H9 (cell line): ENCODE data around the gene ANGPTL5. TPM values are rescaled to one million over a fixed set of nuclear protein-coding genes. Genes with fewer than 3 reads are reported as not detected.
A peak's percentile ranks its signal among the peaks of the same experiment; 100 is the strongest.

Experiments used
- DNase-seq: peaks from one replicate; pipeline ENCODE4 v3.0.0-alpha.2; 2017
- H2AFZ ChIP-seq: one replicate; pipeline ENCODE4 v1.6.1; 2013; ENCODE audit warnings: mild to moderate bottlenecking, low read length, control low read depth, moderate library complexity
- H2AK5ac ChIP-seq: 2 replicates; pipeline ENCODE4 v1.6.1; 2013; ENCODE audit warnings: low read length, control low read depth, mixed read lengths; ENCODE audit not compliant: insufficient read length
- H2BK120ac ChIP-seq: one replicate; pipeline ENCODE4 v1.6.1; 2013; ENCODE audit warnings: low read depth, mild to moderate bottlenecking, low read length, control low read depth, inconsistent platforms; ENCODE audit not compliant: poor library complexity, severe bottlenecking
- H2BK12ac ChIP-seq: 2 replicates; pipeline ENCODE4 v1.6.1; 2013; ENCODE audit warnings: low read length, control low read depth, mixed read lengths, low read depth; ENCODE audit not compliant: insufficient read length
- H2BK15ac ChIP-seq: 2 replicates; pipeline ENCODE4 v1.6.1; 2013; ENCODE audit warnings: low read depth, low read length, control low read depth
- H2BK20ac ChIP-seq: one replicate; pipeline ENCODE4 v1.6.1; 2013; ENCODE audit warnings: low read depth, mild to moderate bottlenecking, low read length, control low read depth, inconsistent platforms; ENCODE audit not compliant: poor library complexity, severe bottlenecking
- H2BK5ac ChIP-seq: 2 replicates; pipeline ENCODE4 v1.6.1; 2013; ENCODE audit warnings: low read length, control low read depth, mixed read lengths; ENCODE audit not compliant: insufficient read length
- H3K14ac ChIP-seq: 2 replicates; pipeline ENCODE4 v1.6.1; 2013; ENCODE audit warnings: low read length, control low read depth; ENCODE audit not compliant: insufficient read depth
- H3K18ac ChIP-seq: 2 replicates; pipeline ENCODE4 v1.6.1; 2013; ENCODE audit warnings: low read depth, mild to moderate bottlenecking, mixed read lengths, low read length, control low read depth; ENCODE audit not compliant: insufficient read length
- H3K23ac ChIP-seq: 2 replicates; pipeline ENCODE4 v1.6.1; 2013; ENCODE audit warnings: low read length, control low read depth, mixed read lengths, low read depth; ENCODE audit not compliant: insufficient read length
- H3K23me2 ChIP-seq: 2 replicates; pipeline ENCODE4 v1.6.1; 2013; ENCODE audit warnings: low read depth, mild to moderate bottlenecking, mixed read lengths, low read length, control low read depth; ENCODE audit not compliant: insufficient read length, poor library complexity, severe bottlenecking
- H3K27ac ChIP-seq: 2 replicates; pipeline ENCODE4 v1.5.1; 2013; ENCODE audit warnings: low read length, control low read depth, mixed read lengths, low read depth; ENCODE audit not compliant: insufficient read length
- H3K27me3 ChIP-seq: 2 replicates; pipeline ENCODE4 v1.6.1; 2013; ENCODE audit warnings: low read length, control low read depth, inconsistent platforms; ENCODE audit not compliant: insufficient read depth
- H3K4ac ChIP-seq: 2 replicates; pipeline ENCODE4 v1.6.1; 2013; ENCODE audit warnings: low read depth, mild to moderate bottlenecking, control low read depth, inconsistent platforms, low read length, moderate library complexity
- H3K4me1 ChIP-seq: 2 replicates; pipeline ENCODE4 v1.6.1; 2013; ENCODE audit warnings: low read length, control low read depth, inconsistent platforms; ENCODE audit not compliant: insufficient read depth
- H3K4me2 ChIP-seq: 2 replicates; pipeline ENCODE4 v1.6.1; 2013; ENCODE audit warnings: low read length, control low read depth, mixed read lengths; ENCODE audit not compliant: insufficient read length, insufficient read depth
- H3K56ac ChIP-seq: 2 replicates; pipeline ENCODE4 v1.6.1; 2013; ENCODE audit warnings: low read depth, mild to moderate bottlenecking, mixed read lengths, low read length, control low read depth; ENCODE audit not compliant: insufficient read length
- H3K79me1 ChIP-seq: 2 replicates; pipeline ENCODE4 v1.6.1; 2013; ENCODE audit warnings: low read depth, mild to moderate bottlenecking, moderate library complexity, low read length, control low read depth, inconsistent platforms; ENCODE audit not compliant: insufficient read depth, poor library complexity, severe bottlenecking
- H3K79me2 ChIP-seq: 2 replicates; pipeline ENCODE4 v1.6.1; 2013; ENCODE audit warnings: low read length, control low read depth, inconsistent platforms; ENCODE audit not compliant: insufficient read depth
- H3K9ac ChIP-seq: 2 replicates; pipeline ENCODE4 v1.6.1; 2013; ENCODE audit warnings: low read length, control low read depth, mixed read lengths; ENCODE audit not compliant: insufficient read length; ENCODE audit errors: extremely low read depth
- H3K9me3 ChIP-seq: one replicate; pipeline ENCODE4 v1.6.1; 2013; ENCODE audit warnings: low read depth, low read length, inconsistent platforms; ENCODE audit not compliant: control insufficient read depth
- H3T11ph ChIP-seq: one replicate; pipeline ENCODE4 v1.6.1; 2013; ENCODE audit warnings: mild to moderate bottlenecking, low read length, control low read depth, inconsistent platforms
- H4K20me1 ChIP-seq: one replicate; pipeline ENCODE4 v1.6.1; 2013; ENCODE audit not compliant: control insufficient read depth, insufficient read length, insufficient read depth
- H4K5ac ChIP-seq: 2 replicates; pipeline ENCODE4 v1.6.1; 2013; ENCODE audit warnings: low read depth, mild to moderate bottlenecking, mixed read lengths, low read length, control low read depth; ENCODE audit not compliant: insufficient read length
- H4K8ac ChIP-seq: replicated peaks from 2 replicates; pipeline ENCODE4 v1.6.1; 2013; ENCODE audit warnings: low read length, control low read depth, mixed read lengths, low read depth; ENCODE audit not compliant: insufficient read length
- H4K91ac ChIP-seq: 2 replicates; pipeline ENCODE4 v1.6.1; 2013; ENCODE audit warnings: low read depth, mild to moderate bottlenecking, moderate library complexity, mixed read lengths, low read length, control low read depth; ENCODE audit not compliant: insufficient read length
- H3K27ac Mint-ChIP-seq, 3 experiments: 2 replicates in 2 of 3; 3 replicates in 1 of 3; pipeline ENCODE4 v1.8.0; 2020 to 2021; ENCODE audit warnings: mixed read lengths in 3 of 3, mild to moderate bottlenecking in 1 of 3, moderate library complexity in 1 of 3
- H3K27me3 Mint-ChIP-seq: 2 replicates; pipeline ENCODE4 v1.8.0; 2021; ENCODE audit warnings: low read depth, mild to moderate bottlenecking, moderate library complexity, mixed read lengths
- H3K36me3 Mint-ChIP-seq, 3 experiments: 2 replicates in 2 of 3; 3 replicates in 1 of 3; pipeline ENCODE4 v1.8.0; 2020 to 2021; ENCODE audit warnings: low read depth in 3 of 3, mixed read lengths in 3 of 3; ENCODE audit not compliant: insufficient read depth in 1 of 3
- H3K4me1 Mint-ChIP-seq, 2 experiments: 2 replicates each; pipeline ENCODE4 v1.8.0; 2020; ENCODE audit warnings: mixed read lengths in 2 of 2
- H3K4me3 Mint-ChIP-seq, 2 experiments: 2 replicates in 1 of 2; 3 replicates in 1 of 2; pipeline ENCODE4 v1.8.0; 2020 to 2021; ENCODE audit warnings: mild to moderate bottlenecking in 2 of 2, mixed read lengths in 2 of 2, moderate library complexity in 1 of 2
- H3K9me3 Mint-ChIP-seq, 2 experiments: 2 replicates in 1 of 2; 3 replicates in 1 of 2; pipeline ENCODE4 v1.8.0; 2020; ENCODE audit warnings: mild to moderate bottlenecking in 2 of 2, mixed read lengths in 2 of 2, moderate library complexity in 1 of 2
- CTCF ChIP-seq: fragments of 200-600 bp; sonication (generic); conservative IDR thresholded peaks from 3 replicates; pipeline ENCODE4 v1.8.0; 2021; ENCODE audit warnings: antibody characterized with exemption, mild to moderate bottlenecking
- WGBS: extraction: QIAGEN DNeasy Blood & Tissue Kit; methylation state at CpG from one replicate; pipeline ENCODE4 v1.1.7; 2013; ENCODE audit warnings: missing lambda C conversion rate, low lambda C conversion rate, mixed read lengths; ENCODE audit not compliant: insufficient read length; ENCODE audit errors: extremely low coverage; 5-methylcytosine and 5-hydroxymethylcytosine counted together
- total RNA-seq: library from RNA; stranded (reverse); gene quantifications from 2 replicates; pipeline ENCODE4 v1.2.1, GENCODE V29; 2021

ANGPTL5 gene
- total RNA-seq, 1 experiment from 2014 or later = not detected

- H2AK5ac ChIP-seq = no peak overlapping the region
- no peaks in the 10 kb centered on the region for H3K27me3 Mint-ChIP-seq
- no peak overlapping the region for H2AFZ ChIP-seq
- no peaks in the 10 kb centered on the region for H3K27me3 ChIP-seq
- no peak overlapping the region for H3K56ac ChIP-seq
- WGBS = no CpG with 5 or more reads among the region's 9 CpGs
- H3K4me1 ChIP-seq = no peaks in the 10 kb centered on the region
- H2BK12ac ChIP-seq = no peak overlapping the region
- peak; percentile 83 for TF ChIP-seq CTCF
- no peak overlapping the region for H2BK5ac ChIP-seq
- H4K8ac ChIP-seq = no peak overlapping the region
- H3K79me2 ChIP-seq = no peaks in the 10 kb centered on the region
- H3K79me1 ChIP-seq = no peaks in the 10 kb centered on the region
- peaks cover 2 to 7% of the 10 kb centered on the region in 2 experiments for H3K4me1 Mint-ChIP-seq
- no peak overlapping the region for H3K23ac ChIP-seq
- H3K18ac ChIP-seq = no peak overlapping the region
- no peaks in the 10 kb centered on the region for H3K9me3 ChIP-seq
- H4K5ac ChIP-seq = no peak overlapping the region
- peaks cover 4 to 11% (median 5%) of the 10 kb centered on the region in 3 experiments; a peak in 5 of 7 replicates for H3K36me3 Mint-ChIP-seq
- H3K9ac ChIP-seq = no peak overlapping the region
- H3K27ac ChIP-seq = no peak overlapping the region
- H3K4me3 Mint-ChIP-seq = no peak overlapping the region
- no peak overlapping the region for H4K91ac ChIP-seq
- H3K14ac ChIP-seq = no peak overlapping the region
- no peak overlapping the region for H2BK120ac ChIP-seq
- peak; percentile 69 for DNase-seq
- no peak overlapping the region for H3T11ph ChIP-seq
- no peak overlapping the region for H3K27ac Mint-ChIP-seq
- no peak overlapping the region for H3K4ac ChIP-seq
- H2BK15ac ChIP-seq = no peak overlapping the region
- peaks cover 10 to 12% of the 10 kb centered on the region in 2 experiments for H3K9me3 Mint-ChIP-seq
- no peak overlapping the region for H3K4me2 ChIP-seq
- no peaks in the 10 kb centered on the region for H3K23me2 ChIP-seq
- H4K20me1 ChIP-seq = no peaks in the 10 kb centered on the region
- no peak overlapping the region for H2BK20ac ChIP-seq
Measured at GRCh38 chr11:101860696-101861427, 55.5 kb downstream of the ANGPTL5 start.
